D721Med (cell line): ENCODE measurements around the gene CRBN.
A peak's percentile ranks its signal among the peaks of the same experiment; 100 is the strongest.

Experiments
- DNase-seq: peaks from one replicate; pipeline ENCODE4 v3.0.0; 2011; ENCODE audit warnings: low spot score; ENCODE audit not compliant: insufficient read length
- FAIRE-seq: peaks from 2 replicates; lab custom pipeline; 2011; peaks lifted over from hg19 to GRCh38; lab: Jason Lieb, UNC
- CTCF ChIP-seq: IDR thresholded peaks from 2 replicates; pipeline ENCODE4 v1.5.1; 2012; ENCODE audit warnings: mild to moderate bottlenecking, control low read depth; ENCODE audit not compliant: insufficient read depth; ENCODE audit errors: missing control alignments

Gene CRBN

DNA sequence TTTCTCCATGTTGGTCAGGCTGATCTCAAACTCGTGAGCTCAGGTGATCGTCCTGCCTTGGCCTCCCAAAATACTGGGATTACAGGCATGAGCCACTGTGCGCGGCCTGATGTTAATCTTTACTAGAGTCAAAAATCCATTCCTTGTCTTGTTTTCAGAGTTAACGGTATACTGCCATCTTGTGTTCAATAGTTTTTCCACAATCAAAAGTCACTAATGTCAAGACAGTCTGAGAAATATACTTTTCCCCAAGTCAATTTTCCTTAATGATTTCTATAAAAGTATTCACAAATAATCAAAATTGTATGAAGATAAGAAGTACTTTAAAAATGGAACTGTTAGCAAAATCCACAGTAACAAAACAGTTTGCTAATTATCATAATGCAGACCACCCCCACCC, 8.5 kb downstream of the CRBN start:
- DNase-seq (no peak), FAIRE-seq (peak; percentile 83)
- TF ChIP-seq CTCF: peak; percentile 48

- TF ChIP-seq CTCF: no peak
Measured at GRCh38 chr3:3165650-3166049, 13.8 kb downstream of the CRBN start.

GRCh38 chr3:3165241-3165640, 14.2 kb downstream of the CRBN start:
- no peak for DNase-seq
- FAIRE-seq: no peak
- no peak for TF ChIP-seq CTCF

More at GRCh38 chr3:3165650-3166049, 13.8 kb downstream of the CRBN start:
- peak; percentile 16 for FAIRE-seq
- no peak for DNase-seq

GRCh38 chr3:3160826-3161225, 18.7 kb downstream of the CRBN start:
- FAIRE-seq: no peak
- DNase-seq: no peak
- TF ChIP-seq CTCF: no peak

DNA sequence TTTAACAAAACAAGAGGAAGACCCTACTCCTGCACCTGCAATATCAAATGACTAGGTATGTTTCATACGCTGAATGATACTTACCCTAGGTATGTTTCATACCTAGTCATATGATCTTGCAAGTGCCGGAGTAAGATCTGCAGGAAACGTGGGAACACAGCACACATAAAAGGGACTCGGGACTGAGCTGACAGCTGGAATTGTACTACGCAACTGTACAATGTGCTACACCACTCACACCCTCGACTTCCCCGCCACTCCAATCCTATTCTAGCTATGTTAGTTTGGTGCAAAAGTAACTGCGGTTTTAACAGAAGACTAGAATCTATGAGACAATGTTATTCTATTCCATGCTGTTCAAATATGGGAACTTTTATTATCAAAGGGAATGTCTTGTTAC, 22.0 kb downstream of the CRBN start:
- FAIRE-seq (no peak), DNase-seq (no peak)
- TF ChIP-seq CTCF: no peak

DNA sequence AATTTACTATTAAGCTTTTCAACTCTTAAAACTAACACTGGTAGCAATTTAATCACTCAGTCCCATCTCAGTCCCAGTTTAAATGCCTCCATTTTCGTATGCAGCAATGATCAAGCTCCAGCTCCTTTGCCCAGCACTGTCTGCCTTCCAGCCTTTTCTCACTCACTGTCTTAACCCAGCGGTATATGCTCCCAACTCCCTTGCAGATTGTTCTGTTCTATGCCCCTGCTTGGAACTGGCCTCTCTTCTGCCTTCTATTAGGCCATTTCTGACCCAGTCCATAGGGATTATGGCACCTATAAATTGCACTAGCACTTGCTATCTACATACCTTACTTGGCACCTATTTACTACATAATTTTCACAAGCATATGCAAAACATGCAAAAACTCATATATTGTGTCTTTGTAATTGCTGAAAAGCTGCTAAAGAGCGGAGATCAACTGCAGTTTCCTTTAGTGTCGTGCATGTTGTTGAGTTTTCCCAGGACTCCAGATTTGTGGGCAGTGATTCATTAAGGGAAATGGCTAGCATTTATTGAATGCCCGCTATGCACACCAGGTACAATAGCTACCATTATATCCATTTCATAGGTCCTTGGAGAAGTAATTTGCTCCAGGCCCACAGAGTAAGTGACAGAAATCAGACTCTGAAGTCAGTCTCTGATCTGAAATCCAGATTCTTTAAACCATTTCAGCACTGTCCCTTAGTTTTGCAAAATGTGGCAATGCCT, 24.4 kb downstream of the CRBN start:
- no peak for FAIRE-seq

More for the DNA sequence above, 24.4 kb downstream of the CRBN start:
- TF ChIP-seq CTCF: no peak
- no peak for DNase-seq
